Gastroesophageal sphincter (tissue), 4 donors: ENCODE measurements around the gene NCKAP5. TPM values are rescaled to one million over a fixed set of nuclear protein-coding genes. Genes with fewer than 3 reads are reported as not detected.

Experiments
- ATAC-seq: fragments of 150-250 bp; one replicate; pipeline ENCODE4 v1.9.1; 2016; ENCODE audit warnings: mild to moderate bottlenecking, moderate library complexity
- H3K27ac ChIP-seq, 4 donors: fragments of 200-600 bp; sonication (generic) in 3 of 4; 1 replicate in 3 of 4; 2 replicates in 1 of 4; pipeline ENCODE4 v1.5.1; 2016 to 2019
- H3K27me3 ChIP-seq: fragments of 200-600 bp; sonication (generic); one replicate; pipeline ENCODE4 v1.5.1; 2019
- H3K36me3 ChIP-seq, 2 donors: fragments of 200-600 bp; sonication (generic); one replicate each; pipeline ENCODE4 v1.5.1; 2019; ENCODE audit warnings: control low read depth in 1 of 2
- H3K4me1 ChIP-seq, 3 donors: fragments of 200-600 bp; sonication (generic); 1 replicate in 2 of 3; 2 replicates in 1 of 3; pipeline ENCODE4 v1.5.1; 2016 to 2019; ENCODE audit warnings: control low read depth in 2 of 3
- H3K4me3 ChIP-seq, 2 donors: fragments of 200-600 bp; sonication (generic); one replicate each; pipeline ENCODE4 v1.5.1; 2019; ENCODE audit warnings: mild to moderate bottlenecking in 1 of 2, moderate library complexity in 1 of 2
- H3K9me3 ChIP-seq, 3 donors: fragments of 200-600 bp; sonication (generic); one replicate each; pipeline ENCODE4 v1.5.1; 2017 to 2019; ENCODE audit warnings: control low read depth in 2 of 3
- EP300 ChIP-seq: sonication (generic); formaldehyde crosslinking; IDR thresholded peaks from one replicate; pipeline ENCODE4 v1.6.1; 2017; ENCODE audit warnings: antibody characterized with exemption, mild to moderate bottlenecking
- POLR2A ChIP-seq, 2 donors: fragments of 450-650 bp; IDR thresholded peaks; one replicate each; pipeline ENCODE4 v1.6.1; 2017; ENCODE audit warnings: antibody characterized with exemption in 2 of 2, mild to moderate bottlenecking in 2 of 2, moderate library complexity in 1 of 2
- POLR2AphosphoS5 ChIP-seq: sonication (generic); formaldehyde crosslinking; IDR thresholded peaks from one replicate; pipeline ENCODE4 v1.6.1; 2017; ENCODE audit warnings: antibody characterized with exemption
- WGBS, 2 donors: methylation state at CpG; one replicate each; pipeline ENCODE4 v1.1.5; 2018; ENCODE audit warnings: low coverage in 1 of 2; 5-methylcytosine and 5-hydroxymethylcytosine counted together
- total RNA-seq, 4 donors: library from RNA; depleted of rRNA; stranded (reverse); fragments of >200 nt; gene quantifications; one replicate each; pipeline ENCODE4 v1.1.0, GENCODE V29; 2016
- TF ChIP-seq, protein P1 (sequence below), 4 experiments: fragments of 200-600 bp in 2 of 4; fragments of 450-650 bp in 2 of 4; sonication (generic) in 1 of 4; IDR thresholded peaks; one replicate each; pipeline ENCODE4 v1.5.1; 2017 to 2019; ENCODE audit warnings: antibody characterized with exemption in 4 of 4, mild to moderate bottlenecking in 2 of 4, moderate library complexity in 2 of 4

The NCKAP5 gene
- total RNA-seq, 4 donors from 2014 or later: 0.16 to 0.57 (median 0.33) TPM

DNA sequence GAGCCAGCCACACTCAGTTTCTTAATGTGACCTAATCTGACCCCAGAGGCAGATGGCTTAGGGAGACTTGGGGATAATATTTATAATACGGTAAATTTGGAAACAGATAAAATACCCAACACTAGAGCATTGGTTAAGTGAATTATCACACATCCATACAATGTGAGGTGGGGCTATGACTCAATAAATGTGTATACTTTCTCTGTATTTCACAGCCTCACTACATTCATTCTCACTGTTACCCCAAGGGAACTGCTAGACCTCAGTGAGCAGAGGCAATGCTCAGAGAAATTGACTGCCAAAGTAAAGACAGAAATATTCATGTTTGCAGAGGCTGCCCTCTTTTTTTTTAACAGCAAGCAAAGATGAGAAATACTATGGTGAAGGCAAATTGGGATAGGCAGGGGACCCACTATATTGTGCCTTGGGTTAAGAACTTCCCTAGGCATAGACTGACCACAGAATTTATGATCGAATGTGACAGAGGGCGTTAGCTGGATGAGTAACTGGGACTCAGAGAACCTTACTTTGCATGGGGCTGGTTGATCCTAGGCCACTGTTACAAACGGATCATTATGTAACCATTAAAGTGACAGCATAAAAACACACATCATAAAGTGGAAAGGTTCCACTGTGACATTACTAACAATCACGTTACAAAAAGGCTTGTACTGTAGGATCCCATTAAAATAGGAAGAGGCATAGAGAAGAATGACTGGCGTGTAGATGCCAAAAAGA is 652.3 kb downstream of the NCKAP5 start:
- 69 to 78% methylated on average over 5 of the region's 6 CpGs for WGBS, 2 donors
- Histone ChIP-seq H3K36me3 (no peaks in the 10 kb centered on the region), H3K4me1 (no peaks in the 10 kb centered on the region), H3K27ac (no peak overlapping the region), H3K27me3 (no peaks in the 10 kb centered on the region), H3K4me3 (no peak overlapping the region), H3K9me3 (no peaks in the 10 kb centered on the region)
- TF ChIP-seq, protein P1, sequence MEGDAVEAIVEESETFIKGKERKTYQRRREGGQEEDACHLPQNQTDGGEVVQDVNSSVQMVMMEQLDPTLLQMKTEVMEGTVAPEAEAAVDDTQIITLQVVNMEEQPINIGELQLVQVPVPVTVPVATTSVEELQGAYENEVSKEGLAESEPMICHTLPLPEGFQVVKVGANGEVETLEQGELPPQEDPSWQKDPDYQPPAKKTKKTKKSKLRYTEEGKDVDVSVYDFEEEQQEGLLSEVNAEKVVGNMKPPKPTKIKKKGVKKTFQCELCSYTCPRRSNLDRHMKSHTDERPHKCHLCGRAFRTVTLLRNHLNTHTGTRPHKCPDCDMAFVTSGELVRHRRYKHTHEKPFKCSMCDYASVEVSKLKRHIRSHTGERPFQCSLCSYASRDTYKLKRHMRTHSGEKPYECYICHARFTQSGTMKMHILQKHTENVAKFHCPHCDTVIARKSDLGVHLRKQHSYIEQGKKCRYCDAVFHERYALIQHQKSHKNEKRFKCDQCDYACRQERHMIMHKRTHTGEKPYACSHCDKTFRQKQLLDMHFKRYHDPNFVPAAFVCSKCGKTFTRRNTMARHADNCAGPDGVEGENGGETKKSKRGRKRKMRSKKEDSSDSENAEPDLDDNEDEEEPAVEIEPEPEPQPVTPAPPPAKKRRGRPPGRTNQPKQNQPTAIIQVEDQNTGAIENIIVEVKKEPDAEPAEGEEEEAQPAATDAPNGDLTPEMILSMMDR (IDR thresholded peaks at IDR 0.05): no peak
- no peak for TF ChIP-seq POLR2AphosphoS5
- TF ChIP-seq EP300: no peak
- no peak for TF ChIP-seq POLR2A (IDR thresholded peaks at IDR 0.05)
- no peak for ATAC-seq

DNA sequence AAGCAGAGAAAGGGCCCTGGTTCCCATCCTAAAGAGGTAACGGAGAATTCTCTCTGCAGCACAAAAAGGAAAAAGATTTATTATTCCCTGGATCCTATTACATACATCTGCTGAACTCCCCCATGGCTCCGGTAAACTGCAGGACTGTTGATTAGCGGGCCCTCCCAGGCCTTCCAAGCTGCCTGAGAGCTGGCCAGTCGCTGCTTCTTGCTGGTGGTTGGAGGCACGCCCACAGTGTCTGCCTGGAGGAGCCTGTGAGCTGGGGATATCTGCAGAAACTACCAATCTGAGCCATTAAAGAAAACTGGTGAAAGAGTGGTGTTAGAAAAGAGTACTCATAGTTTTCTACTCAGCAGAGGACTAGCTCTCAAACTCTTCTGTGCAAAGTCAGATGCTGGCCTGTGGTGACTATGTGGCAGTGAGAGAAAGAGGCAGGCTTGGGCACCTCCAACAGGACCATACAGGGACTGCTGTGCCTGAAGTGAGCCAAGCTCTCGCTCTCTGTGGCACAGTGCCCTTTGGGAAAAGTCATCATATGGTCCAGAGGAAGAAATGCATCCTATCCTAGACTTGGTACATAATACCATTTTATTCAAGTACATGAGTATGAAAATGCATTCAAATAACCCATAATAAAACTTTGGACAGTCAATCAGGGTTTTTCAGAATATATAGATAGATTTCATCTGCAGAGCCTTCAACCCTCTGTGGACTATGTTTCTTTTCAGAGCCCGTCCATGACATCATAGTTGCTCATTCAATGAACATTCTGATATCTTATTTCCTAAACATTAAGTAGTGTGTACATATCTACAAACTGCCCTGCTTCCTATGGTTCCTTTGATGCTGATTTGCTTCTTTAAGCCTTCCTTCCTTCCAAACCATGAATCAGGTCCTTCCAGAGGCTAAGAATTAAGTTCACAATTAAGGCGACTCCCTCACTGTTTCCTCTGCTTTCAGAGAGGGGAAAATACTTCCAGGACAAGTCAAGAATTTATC is 656.2 kb downstream of the NCKAP5 start:
- Histone ChIP-seq H3K27ac (no peak overlapping the region), H3K9me3 (peaks cover 0 to 4% (median 0%) of the 10 kb centered on the region in 3 donors), H3K36me3 (no peaks in the 10 kb centered on the region), H3K4me3 (no peak overlapping the region), H3K4me1 (no peaks in the 10 kb centered on the region), H3K27me3 (no peaks in the 10 kb centered on the region)
- 53 to 66% methylated on average over 5 to 6 of the region's 8 CpGs for WGBS, 2 donors
- ATAC-seq: no peak
- TF ChIP-seq POLR2A (IDR thresholded peaks at IDR 0.05) (no peak), POLR2AphosphoS5 (no peak), EP300 (no peak)
- TF ChIP-seq, protein P1 (IDR thresholded peaks at IDR 0.05): no peak

DNA sequence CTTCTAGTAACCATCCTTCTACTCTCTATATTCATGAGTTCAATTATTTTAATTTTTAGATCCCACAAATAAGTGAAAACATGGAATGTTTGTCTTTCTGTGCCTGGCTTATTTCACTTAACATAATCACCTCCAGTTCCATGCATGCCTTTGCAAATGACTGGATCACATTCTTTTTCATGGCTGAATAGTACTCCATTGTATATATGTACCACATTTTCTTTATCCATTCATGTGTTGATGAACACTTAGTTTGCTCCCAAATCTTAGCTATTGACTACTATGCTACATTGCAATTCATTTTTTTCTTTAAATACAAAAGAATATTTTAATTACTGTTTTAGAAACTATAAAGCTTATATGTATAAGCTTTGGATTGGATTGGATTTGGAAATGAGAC is 657.8 kb downstream of the NCKAP5 start:
- no peak for ATAC-seq
- no peaks in the 10 kb centered on the region for H3K27me3 ChIP-seq
- peaks cover 0 to 4% (median 0%) of the 10 kb centered on the region in 3 donors for H3K9me3 ChIP-seq
- H3K4me1 ChIP-seq: no peaks in the 10 kb centered on the region
- no peak overlapping the region for H3K27ac ChIP-seq
- H3K36me3 ChIP-seq: no peaks in the 10 kb centered on the region
- no peak for TF ChIP-seq POLR2AphosphoS5
- no peak overlapping the region for H3K4me3 ChIP-seq

DNA sequence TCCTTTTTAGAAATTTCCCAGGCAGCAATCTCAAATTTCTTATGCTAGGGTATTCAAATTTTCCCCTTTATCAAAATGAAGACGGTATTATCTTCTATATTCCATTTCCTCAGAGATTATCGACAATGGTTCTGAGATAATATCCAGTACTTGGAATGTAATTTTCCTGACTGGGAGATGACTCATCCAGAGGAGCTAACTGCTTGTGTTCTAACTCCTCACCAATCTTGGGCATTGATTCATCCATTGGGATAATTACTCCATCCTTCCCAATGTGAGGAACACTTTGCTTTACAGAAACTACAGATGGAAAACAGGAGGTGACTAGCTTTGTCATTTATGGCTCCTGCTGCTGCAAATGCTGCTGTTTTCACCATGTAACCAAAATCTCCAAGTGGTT is 658.8 kb downstream of the NCKAP5 start:
- Histone ChIP-seq H3K9me3 (peaks cover 0 to 4% (median 0%) of the 10 kb centered on the region in 3 donors), H3K4me3 (no peak overlapping the region), H3K27me3 (no peaks in the 10 kb centered on the region), H3K27ac (no peak overlapping the region), H3K4me1 (no peaks in the 10 kb centered on the region), H3K36me3 (no peaks in the 10 kb centered on the region)
- 70 to 80% methylated on average over 2 of the region's 2 CpGs for WGBS, 2 donors
- TF ChIP-seq, protein P1 (IDR thresholded peaks at IDR 0.05): no peak
- no peak for TF ChIP-seq POLR2A (IDR thresholded peaks at IDR 0.05)
- TF ChIP-seq EP300: no peak
- no peak for TF ChIP-seq POLR2AphosphoS5
- ATAC-seq: no peak

DNA sequence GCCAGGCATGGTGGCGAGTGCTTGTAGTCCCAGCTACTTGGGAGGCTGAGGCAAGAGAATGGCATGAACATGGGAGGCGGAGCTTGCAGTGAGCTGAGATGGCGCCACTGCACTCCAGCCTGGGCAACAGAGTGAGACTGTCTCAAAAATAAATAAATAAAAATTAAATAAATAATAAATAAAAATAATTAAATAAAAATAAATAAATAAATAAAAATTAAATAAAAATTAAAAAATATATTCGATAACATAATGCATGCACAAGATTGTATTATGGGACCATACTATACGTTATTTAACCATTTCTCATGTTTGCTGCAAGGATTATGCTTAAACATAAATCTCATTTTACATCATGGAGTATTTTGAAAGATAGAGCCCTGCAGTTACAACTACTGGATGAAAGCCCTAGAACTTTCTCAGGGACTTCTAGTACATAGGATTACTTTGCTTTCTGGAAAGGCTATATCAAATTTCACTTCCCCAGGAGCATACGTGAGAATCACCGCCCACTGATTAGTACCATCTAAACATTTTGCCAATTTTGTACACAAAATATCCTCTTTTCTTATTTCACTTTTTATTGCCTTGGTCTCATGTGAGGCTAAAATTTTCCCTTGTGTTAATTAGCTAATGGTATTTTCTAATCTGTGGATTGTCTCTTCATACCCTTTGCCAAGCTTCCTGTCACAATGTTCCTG is 664.0 kb downstream of the NCKAP5 start:
- H3K36me3 ChIP-seq: no peaks in the 10 kb centered on the region
- H3K4me3 ChIP-seq: no peak overlapping the region
- H3K4me1 ChIP-seq: no peaks in the 10 kb centered on the region
- no peak for ATAC-seq
- H3K27me3 ChIP-seq: no peaks in the 10 kb centered on the region
- WGBS, 2 donors: 94 to 98% methylated on average over 3 to 6 of the region's 7 CpGs
- peaks cover 0 to 3% (median 0%) of the 10 kb centered on the region in 3 donors for H3K9me3 ChIP-seq
- H3K27ac ChIP-seq: no peak overlapping the region
- TF ChIP-seq POLR2A (IDR thresholded peaks at IDR 0.05) (no peak), POLR2AphosphoS5 (no peak), EP300 (no peak)
- TF ChIP-seq, protein P1 (IDR thresholded peaks at IDR 0.05): no peak
